IPS DF 6.9 (cell line): Measurements from ENCODE around the gene ENPP5.
A peak's percentile ranks its signal among the peaks of the same experiment; 100 is the strongest.

Experiments
- DNase-seq: peaks from one replicate; pipeline ENCODE4 v3.0.0-alpha.2; 2013; ENCODE audit warnings: low read depth, low spot score
- H3K27ac ChIP-seq: one replicate; pipeline ENCODE4 v1.5.1; 2013; ENCODE audit warnings: low read length, control low read depth
- H3K27me3 ChIP-seq: 2 replicates; pipeline ENCODE4 v1.6.1; 2013; ENCODE audit warnings: mild to moderate bottlenecking, low read length; ENCODE audit not compliant: control insufficient read depth, insufficient read depth
- H3K36me3 ChIP-seq: 2 replicates; pipeline ENCODE4 v1.6.1; 2013; ENCODE audit warnings: low read length; ENCODE audit not compliant: control insufficient read depth, insufficient read depth
- H3K4me1 ChIP-seq: 2 replicates; pipeline ENCODE4 v1.6.1; 2013; ENCODE audit warnings: low read length; ENCODE audit not compliant: control insufficient read depth, insufficient read depth
- H3K4me3 ChIP-seq: 2 replicates; pipeline ENCODE4 v1.5.1; 2013; ENCODE audit warnings: mild to moderate bottlenecking, low read length
- H3K9me3 ChIP-seq: 2 replicates; pipeline ENCODE4 v1.6.1; 2013; ENCODE audit warnings: low read length, inconsistent platforms; ENCODE audit not compliant: control insufficient read depth, insufficient read depth
- WGBS: extraction: QIAGEN DNeasy Blood & Tissue Kit; methylation state at CpG from one replicate; pipeline ENCODE4 v1.1.7; 2013; ENCODE audit warnings: mixed read lengths, missing lambda C conversion rate; ENCODE audit not compliant: insufficient read length, insufficient coverage; 5-methylcytosine and 5-hydroxymethylcytosine counted together

The ENPP5 gene

GRCh38 chr6:46170357-46171289 is at the start of gene ENPP5:
TSS of gene ENPP5 (minus strand) at chr6:46170980. CDS start at chr6:46168262, 2,718 bp downstream.
- Histone ChIP-seq H3K36me3 (no peaks in the 10 kb centered on the region), H3K4me3 (peak within 1 kb of the TSS; percentile 86; the same call in 1 of the 2 replicates), H3K9me3 (no peaks in the 10 kb centered on the region), H3K4me1 (no peaks in the 10 kb centered on the region), H3K27me3 (peaks cover 1% of the 10 kb centered on the region; the same call in 1 of the 2 replicates), H3K27ac (no peak within 1 kb of the TSS)
- WGBS: no CpG with 5 or more reads among the region's 49 CpGs
- DNase-seq: peak; percentile 87

GRCh38 chr6:46219661-46220060 is 48.9 kb upstream of the ENPP5 start:
- H3K4me1 ChIP-seq: no peaks in the 10 kb centered on the region
- no peak for DNase-seq
- no peak overlapping the region for H3K27ac ChIP-seq
- H3K4me3 ChIP-seq: no peak overlapping the region
- no peaks in the 10 kb centered on the region for H3K36me3 ChIP-seq
- no peaks in the 10 kb centered on the region for H3K9me3 ChIP-seq
- no peaks in the 10 kb centered on the region for H3K27me3 ChIP-seq

GRCh38 chr6:46218457-46218856 is 47.7 kb upstream of the ENPP5 start:
- H3K4me1 ChIP-seq: no peaks in the 10 kb centered on the region
- no peaks in the 10 kb centered on the region for H3K27me3 ChIP-seq
- WGBS: no CpG with 5 or more reads among the region's 2 CpGs
- H3K4me3 ChIP-seq: no peak overlapping the region
- H3K27ac ChIP-seq: no peak overlapping the region
- no peaks in the 10 kb centered on the region for H3K9me3 ChIP-seq
- no peak for DNase-seq
- no peaks in the 10 kb centered on the region for H3K36me3 ChIP-seq

- no peaks in the 10 kb centered on the region for H3K9me3 ChIP-seq
- H3K4me3 ChIP-seq: no peak overlapping the region
- no peak for DNase-seq
- H3K36me3 ChIP-seq: no peaks in the 10 kb centered on the region
- H3K4me1 ChIP-seq: no peaks in the 10 kb centered on the region
- WGBS: no CpG with 5 or more reads among the region's 5 CpGs
- no peak overlapping the region for H3K27ac ChIP-seq
- no peaks in the 10 kb centered on the region for H3K27me3 ChIP-seq
Observed at GRCh38 chr6:46217671-46218131, 46.9 kb upstream of the ENPP5 start.

- Histone ChIP-seq H3K27ac (no peak overlapping the region), H3K9me3 (no peaks in the 10 kb centered on the region), H3K4me3 (no peak overlapping the region), H3K27me3 (no peaks in the 10 kb centered on the region), H3K4me1 (no peaks in the 10 kb centered on the region), H3K36me3 (no peaks in the 10 kb centered on the region)
- DNase-seq: no peak
- WGBS: no CpG with 5 or more reads among the region's 2 CpGs
Observed at GRCh38 chr6:46216879-46217278, 46.1 kb upstream of the ENPP5 start.

- no peak for DNase-seq
- H3K36me3 ChIP-seq: no peaks in the 10 kb centered on the region
- no peaks in the 10 kb centered on the region for H3K27me3 ChIP-seq
- WGBS: no CpG with 5 or more reads among the region's 4 CpGs
- H3K27ac ChIP-seq: no peak overlapping the region
- H3K4me1 ChIP-seq: no peaks in the 10 kb centered on the region
- no peak overlapping the region for H3K4me3 ChIP-seq
- no peaks in the 10 kb centered on the region for H3K9me3 ChIP-seq
Observed at GRCh38 chr6:46215777-46216176, 45.0 kb upstream of the ENPP5 start.

- Histone ChIP-seq H3K4me1 (no peaks in the 10 kb centered on the region), H3K36me3 (no peaks in the 10 kb centered on the region), H3K4me3 (no peak overlapping the region), H3K27ac (no peak overlapping the region), H3K9me3 (no peaks in the 10 kb centered on the region), H3K27me3 (no peaks in the 10 kb centered on the region)
- no CpG with 5 or more reads among the region's 6 CpGs for WGBS
- no peak for DNase-seq
Observed at GRCh38 chr6:46215213-46215612, 44.4 kb upstream of the ENPP5 start.

- H3K27ac ChIP-seq: no peak overlapping the region
- H3K9me3 ChIP-seq: no peaks in the 10 kb centered on the region
- H3K27me3 ChIP-seq: no peaks in the 10 kb centered on the region
- H3K4me1 ChIP-seq: no peaks in the 10 kb centered on the region
- no peak for DNase-seq
- WGBS: no CpG with 5 or more reads among the region's 1 CpG
- no peak overlapping the region for H3K4me3 ChIP-seq
- H3K36me3 ChIP-seq: no peaks in the 10 kb centered on the region
Observed at GRCh38 chr6:46211917-46212316, 41.1 kb upstream of the ENPP5 start.

- Histone ChIP-seq H3K27ac (no peak overlapping the region), H3K9me3 (no peaks in the 10 kb centered on the region), H3K4me1 (no peaks in the 10 kb centered on the region), H3K27me3 (no peaks in the 10 kb centered on the region), H3K4me3 (no peak overlapping the region), H3K36me3 (no peaks in the 10 kb centered on the region)
- no peak for DNase-seq
- WGBS: no CpG with 5 or more reads among the region's 5 CpGs
Observed at GRCh38 chr6:46210294-46210693, 39.5 kb upstream of the ENPP5 start.

- no peaks in the 10 kb centered on the region for H3K4me1 ChIP-seq
- no peaks in the 10 kb centered on the region for H3K36me3 ChIP-seq
- no peak overlapping the region for H3K4me3 ChIP-seq
- no peaks in the 10 kb centered on the region for H3K27me3 ChIP-seq
- H3K27ac ChIP-seq: no peak overlapping the region
- no peaks in the 10 kb centered on the region for H3K9me3 ChIP-seq
- no peak for DNase-seq
Observed at GRCh38 chr6:46208303-46208702, 37.5 kb upstream of the ENPP5 start.

- no peaks in the 10 kb centered on the region for H3K4me1 ChIP-seq
- no peaks in the 10 kb centered on the region for H3K9me3 ChIP-seq
- no peak for DNase-seq
- H3K4me3 ChIP-seq: no peak overlapping the region
- H3K27me3 ChIP-seq: no peaks in the 10 kb centered on the region
- no peaks in the 10 kb centered on the region for H3K36me3 ChIP-seq
- no peak overlapping the region for H3K27ac ChIP-seq
- no CpG with 5 or more reads among the region's 3 CpGs for WGBS
Observed at GRCh38 chr6:46207174-46207573, 36.4 kb upstream of the ENPP5 start.
